ENCODE results near the gene ACOD1.
A peak's percentile ranks its signal among the peaks of the same experiment; 100 is the strongest.
"Not testable (repeated sequence)": the region's sequence is repeated elsewhere in the genome, so short reads cannot be mapped to it uniquely, and the experiment has no call there.

The ACOD1 gene

DNA sequence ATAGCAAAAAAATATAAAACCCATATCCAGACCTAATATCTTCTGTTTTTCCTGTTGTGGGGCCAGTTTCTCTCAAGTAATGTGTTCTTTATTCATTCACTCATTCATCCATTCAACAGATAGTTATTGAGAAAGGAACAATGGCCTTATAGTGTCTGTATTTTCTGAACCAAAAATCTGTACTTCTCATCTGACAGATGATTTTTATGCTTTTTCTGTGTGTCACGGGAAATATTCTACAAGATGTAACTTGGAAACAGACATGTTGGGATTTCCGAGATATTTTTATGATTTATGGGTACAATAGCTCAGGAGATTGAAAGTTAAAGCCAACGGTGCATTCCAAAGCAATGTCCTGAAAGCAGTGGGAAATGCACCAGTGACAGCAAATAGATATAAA lies 5.7 kb downstream of the ACOD1 start:
- DNase-seq (ENCODE audit: low read depth in 3 of 3) = no peak

DNA sequence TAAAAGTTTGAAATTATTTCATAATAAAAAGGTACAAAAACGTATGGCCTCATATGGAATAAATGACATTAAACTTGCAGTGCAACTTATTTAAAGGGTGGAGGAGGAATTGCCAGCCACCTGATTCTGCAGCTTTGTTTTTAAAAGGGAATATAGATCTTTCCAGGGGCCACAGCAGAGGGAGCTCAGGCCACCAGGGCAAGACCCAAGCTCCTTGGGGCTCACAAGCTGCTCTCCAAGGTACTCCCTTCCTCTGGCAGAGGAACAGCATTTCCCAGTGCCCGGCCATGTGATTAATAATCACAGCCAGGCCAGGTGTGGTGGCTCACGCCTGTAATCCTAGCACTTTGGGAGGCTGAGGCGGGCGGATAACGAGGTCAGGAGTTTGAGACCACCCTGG lies 6.2 kb downstream of the ACOD1 start:
- DNase-seq (ENCODE audit: low read depth in 3 of 3) = no peak

- no peak for DNase-seq (ENCODE audit: low read depth in 3 of 3)
These were observed 6.9 kb downstream of the ACOD1 start for GRCh38 chr13:76955193-76955592.

DNA sequence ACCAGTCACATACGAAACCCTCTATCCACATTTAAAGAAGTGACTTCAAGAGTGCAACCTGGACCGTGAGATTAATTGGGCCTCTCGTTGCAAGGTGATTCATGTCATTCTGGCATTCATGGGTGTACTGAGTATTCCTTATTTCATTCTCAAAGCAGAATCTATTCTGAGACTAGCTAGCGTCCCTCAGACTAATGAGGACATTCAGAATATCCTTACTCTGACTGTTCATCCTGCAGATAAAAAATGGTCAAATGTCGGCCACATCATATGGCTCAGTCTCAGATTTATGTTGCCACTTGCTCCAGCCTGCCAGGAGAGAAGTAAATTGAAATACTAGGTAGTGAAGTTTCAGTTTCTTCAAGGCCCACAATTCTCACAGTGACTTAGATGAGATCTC lies 7.3 kb downstream of the ACOD1 start:
- no peak for DNase-seq (ENCODE audit: low read depth in 3 of 3)

- DNase-seq (ENCODE audit: low read depth in 3 of 3) = no peak
These were observed 10.6 kb downstream of the ACOD1 start for GRCh38 chr13:76958841-76959432.

DNA sequence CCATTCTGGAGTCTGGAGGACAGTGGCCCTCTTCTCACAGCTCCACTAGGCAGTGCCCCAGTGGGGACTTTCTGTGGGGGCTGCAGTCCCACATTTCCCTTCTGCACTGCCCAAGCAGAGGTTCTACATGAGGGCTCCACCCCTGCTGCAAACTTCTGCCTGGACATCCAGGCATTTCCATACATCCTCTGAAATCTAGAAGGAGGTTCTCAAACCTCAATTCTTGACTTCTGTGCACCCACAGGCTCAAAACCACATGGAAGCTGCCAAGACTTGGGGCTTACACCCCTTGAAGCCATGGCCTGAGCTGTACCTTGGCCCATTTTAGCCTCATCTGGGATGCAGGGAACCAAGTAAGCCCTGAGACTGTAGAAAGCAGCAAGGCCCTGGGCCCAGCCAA lies 11.4 kb downstream of the ACOD1 start:
- DNase-seq (ENCODE audit: low read depth in 3 of 3) = not testable (repeated sequence)

GRCh38 chr13:76965759-76966421 lies 17.6 kb downstream of the ACOD1 start:
- DNase-seq (ENCODE audit: low read depth in 3 of 3) = no peak

- DNase-seq (ENCODE audit: low read depth in 3 of 3) = no peak
These were observed 18.7 kb downstream of the ACOD1 start for GRCh38 chr13:76967031-76967430.

- no peak for DNase-seq (ENCODE audit: low read depth in 3 of 3)
These were observed 19.7 kb downstream of the ACOD1 start for GRCh38 chr13:76968041-76968440.

DNA sequence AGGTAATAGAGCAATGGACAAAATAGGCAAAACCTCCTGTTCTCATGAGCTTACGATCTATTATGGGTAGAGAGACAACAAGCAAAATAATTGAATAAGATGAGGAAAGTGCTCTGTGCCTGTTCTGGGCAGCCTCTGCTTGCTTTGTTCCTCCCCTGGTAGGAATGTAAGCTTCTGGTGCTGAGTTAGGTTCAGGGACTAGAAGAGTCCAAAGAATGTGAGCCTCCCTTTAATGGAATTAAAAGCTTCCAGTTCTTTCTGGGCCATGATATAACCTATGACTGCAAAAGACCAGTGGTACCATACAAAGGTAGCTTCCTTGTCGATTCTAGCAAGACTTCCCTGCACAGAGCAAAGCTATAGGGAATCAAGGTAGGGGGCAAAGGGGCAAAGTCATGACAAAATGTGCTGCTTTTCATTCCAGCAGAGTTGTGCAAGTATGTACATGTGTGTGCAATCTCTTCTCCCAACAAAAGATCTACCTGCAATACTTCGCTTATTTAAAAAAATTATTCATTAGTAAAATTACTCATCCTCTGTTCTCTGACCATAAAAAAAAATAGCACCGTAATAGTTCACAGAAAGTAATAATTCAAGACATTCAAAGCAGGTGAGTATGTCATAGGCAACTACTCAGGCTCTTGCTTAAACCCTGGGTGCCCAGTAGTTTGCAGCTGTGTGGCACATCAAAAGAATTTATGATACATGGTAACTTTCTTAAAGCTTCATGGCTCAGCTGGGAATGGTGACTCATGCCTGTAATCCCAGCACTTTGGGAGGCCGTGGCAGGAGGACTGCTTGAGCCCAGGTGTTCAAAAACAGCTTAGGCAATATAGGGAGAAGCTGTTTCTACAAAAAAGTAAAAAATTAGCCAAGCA lies 21.4 kb downstream of the ACOD1 start:
- DNase-seq (ENCODE audit: low read depth in 3 of 3) = no peak

- DNase-seq (ENCODE audit: low read depth in 3 of 3) = no peak
These were observed 22.9 kb downstream of the ACOD1 start for GRCh38 chr13:76971215-76971614.

DNA sequence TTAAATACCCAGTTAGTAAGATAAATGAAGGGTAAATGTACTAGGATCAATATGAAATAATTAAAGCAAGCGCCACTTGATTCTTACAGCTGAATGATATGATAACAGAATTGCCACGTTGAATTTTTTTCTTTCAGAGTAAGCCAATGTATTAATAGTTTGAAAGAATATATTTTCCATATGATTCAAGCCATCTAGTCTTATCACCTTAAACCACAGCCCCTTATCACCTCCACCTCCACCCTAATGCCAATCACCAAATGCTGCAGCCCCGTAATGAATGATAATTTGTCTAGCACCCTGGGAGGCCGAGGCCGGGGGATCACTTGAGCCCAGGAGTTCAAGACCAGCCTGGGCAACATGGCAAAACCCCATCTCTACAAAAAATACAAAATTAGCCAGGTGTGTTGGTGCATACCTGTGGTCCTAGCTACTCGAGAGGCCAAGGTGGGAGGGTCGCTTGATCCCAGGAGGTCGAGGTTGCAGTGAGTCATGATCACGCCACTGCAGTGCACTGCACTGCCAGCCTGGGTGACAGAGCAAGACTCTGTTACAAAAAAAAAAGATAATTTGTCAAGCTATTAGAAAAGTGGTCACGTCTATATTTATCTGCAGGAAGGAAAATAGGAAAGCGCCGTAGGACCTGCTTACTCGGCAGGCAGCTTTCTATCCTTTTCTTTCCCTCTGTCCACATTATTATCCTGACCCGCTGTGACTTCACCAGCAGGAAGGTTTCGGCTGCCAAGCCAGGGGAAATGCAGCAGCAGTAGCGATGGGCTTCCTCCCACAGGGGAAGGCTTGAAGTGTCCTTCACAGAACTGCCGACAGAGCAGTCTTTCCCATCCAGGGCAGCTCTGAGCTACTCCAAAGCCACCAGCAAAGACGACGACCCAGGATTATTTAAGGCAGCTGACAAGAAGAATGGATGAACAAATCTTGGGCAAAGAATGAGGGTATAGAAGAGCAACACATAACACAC lies 23.8 kb downstream of the ACOD1 start:
- DNase-seq (ENCODE audit: low read depth in 3 of 3) = no peak

GRCh38 chr13:76973920-76974617 lies 25.8 kb downstream of the ACOD1 start:
- DNase-seq (ENCODE audit: low read depth in 3 of 3) = no peak

DNA sequence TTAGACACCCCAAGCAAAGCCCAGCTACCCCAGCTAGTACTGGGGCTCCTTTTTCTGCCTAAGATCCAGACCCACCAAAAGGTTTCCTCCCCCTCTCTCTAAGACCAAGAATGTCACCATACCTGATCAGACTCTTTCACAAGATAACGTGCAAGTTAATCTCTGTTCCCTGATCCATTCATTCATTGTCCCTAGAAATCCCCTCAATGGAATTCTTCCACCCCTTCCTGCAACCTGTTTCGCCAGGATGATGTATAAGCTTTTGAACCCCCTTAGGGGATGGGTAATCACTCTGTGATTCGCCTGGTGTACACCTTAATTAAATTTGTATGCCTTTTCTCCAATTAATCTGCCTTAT lies 26.3 kb downstream of the ACOD1 start:
- no peak for DNase-seq (ENCODE audit: low read depth in 3 of 3)

GRCh38 chr13:76975863-76976262 lies 27.6 kb downstream of the ACOD1 start:
- DNase-seq (ENCODE audit: low read depth in 3 of 3) = no peak

DNA sequence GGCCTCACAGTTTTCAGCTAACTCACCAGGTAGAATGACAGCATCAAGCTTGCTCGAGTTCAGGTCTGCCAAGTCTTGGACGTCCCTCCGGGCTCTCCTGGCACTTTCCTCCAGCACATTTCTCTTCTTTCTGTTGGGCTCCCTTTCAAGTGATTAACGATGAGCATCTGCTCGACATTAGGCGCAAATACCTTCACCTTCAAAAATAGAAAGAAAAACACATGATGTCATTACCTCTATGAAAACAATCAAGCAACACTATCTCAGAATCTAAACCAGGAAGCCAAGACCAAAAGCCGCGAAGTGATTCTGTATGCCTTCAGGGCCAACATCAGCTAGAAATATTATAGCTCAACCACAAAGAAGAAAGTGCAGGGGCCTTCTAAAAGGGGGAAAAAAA lies 28.2 kb downstream of the ACOD1 start:
- DNase-seq (ENCODE audit: low read depth in 3 of 3) = no peak

GRCh38 chr13:76976929-76977328 lies 28.6 kb downstream of the ACOD1 start:
- DNase-seq (ENCODE audit: low read depth in 3 of 3) = no peak

- peak; percentile 67 to 84 (median 76) for DNase-seq (ENCODE audit: low read depth in 3 of 3)
These were observed 31.9 kb downstream of the ACOD1 start for GRCh38 chr13:76980075-76980718.

DNA sequence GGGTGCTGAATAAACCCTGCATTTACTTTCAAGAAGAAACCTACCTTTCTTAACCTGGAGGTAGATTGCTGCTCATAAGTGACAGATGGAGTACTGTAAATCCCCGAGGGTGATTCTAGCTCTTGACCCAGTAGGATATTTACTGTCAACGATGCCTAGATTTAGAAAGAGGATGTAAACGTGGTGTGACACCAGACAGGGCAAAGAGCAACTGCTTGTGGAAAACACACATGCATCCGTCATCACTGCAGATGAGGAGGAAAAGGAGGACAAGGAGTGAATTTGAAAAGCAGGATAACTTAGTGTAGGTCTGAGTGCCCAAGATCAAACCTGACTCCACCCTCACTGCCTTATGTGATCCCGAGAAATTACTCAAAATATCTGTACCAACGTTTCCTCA lies 33.8 kb downstream of the ACOD1 start:
- no peak for DNase-seq (ENCODE audit: low read depth in 3 of 3)

- no peak for DNase-seq (ENCODE audit: low read depth in 3 of 3)
These were observed 35.4 kb downstream of the ACOD1 start for GRCh38 chr13:76983676-76984075.

- DNase-seq (ENCODE audit: low read depth in 3 of 3) = peak in 2 of 3 experiments; percentile 27 to 38
These were observed 43.1 kb downstream of the ACOD1 start for GRCh38 chr13:76991432-76991795.
